Loucy (cell line): ENCODE data around the gene ACTL6B.
"Not testable (repeated sequence)": the region's sequence is repeated elsewhere in the genome, so short reads cannot be mapped to it uniquely, and the experiment has no call there.

ENCODE experiments used
- H2AFZ ChIP-seq: fragments of 200-600 bp; sonication (generic); 2 replicates; pipeline ENCODE4 v1.6.0; 2016; ENCODE audit warnings: antibody characterized with exemption, mild to moderate bottlenecking, low read length, moderate library complexity
- H3F3A ChIP-seq: fragments of 200-600 bp; 2 replicates; pipeline ENCODE4 v1.6.0; 2016; ENCODE audit warnings: antibody characterized with exemption, low read depth, mild to moderate bottlenecking
- H3K27me3 ChIP-seq: fragments of 200-600 bp; sonication (generic); 2 replicates; pipeline ENCODE4 v1.6.1; 2014; ENCODE audit warnings: low read length, mild to moderate bottlenecking; ENCODE audit not compliant: insufficient read depth, poor library complexity, severe bottlenecking
- H3K36me3 ChIP-seq: fragments of 200-600 bp; sonication (generic); 2 replicates; pipeline ENCODE4 v1.6.1; 2016; ENCODE audit warnings: low read length; ENCODE audit not compliant: insufficient read depth
- H3K4me1 ChIP-seq: fragments of 200-600 bp; sonication (generic); 2 replicates; pipeline ENCODE4 v1.5.1; 2014; ENCODE audit warnings: low read length, mild to moderate bottlenecking; ENCODE audit not compliant: insufficient read depth, poor library complexity, severe bottlenecking
- H3K4me2 ChIP-seq: fragments of 200-600 bp; sonication (generic); 2 replicates; pipeline ENCODE4 v1.6.0; 2014; ENCODE audit warnings: antibody characterized with exemption, low read length, low read depth, mild to moderate bottlenecking; ENCODE audit not compliant: poor library complexity, severe bottlenecking
- H3K4me3 ChIP-seq: fragments of 200-600 bp; sonication (generic); 2 replicates; pipeline ENCODE4 v1.5.1; 2014; ENCODE audit warnings: low read length, mild to moderate bottlenecking, mixed read lengths; ENCODE audit not compliant: poor library complexity, severe bottlenecking
- H3K79me2 ChIP-seq: fragments of 200-600 bp; sonication (generic); 2 replicates; pipeline ENCODE4 v1.6.1; 2014; ENCODE audit warnings: low read length; ENCODE audit not compliant: insufficient read depth
- H3K9ac ChIP-seq: fragments of 200-600 bp; sonication (generic); 2 replicates; pipeline ENCODE4 v1.6.0; 2014; ENCODE audit warnings: mild to moderate bottlenecking, low read depth, low read length, moderate library complexity; ENCODE audit not compliant: poor library complexity, severe bottlenecking
- H3K9me2 ChIP-seq: fragments of 200-600 bp; sonication (generic); replicated peaks from 2 replicates; pipeline ENCODE4 v1.6.1; 2016; ENCODE audit warnings: low read depth, low read length, mixed read lengths
- H3K9me3 ChIP-seq: fragments of 200-600 bp; sonication (generic); 2 replicates; pipeline ENCODE4 v1.6.1; 2014; ENCODE audit warnings: mild to moderate bottlenecking, antibody characterized with exemption, low read length, low read depth; ENCODE audit not compliant: insufficient read depth
- H4K20me1 ChIP-seq: fragments of 200-600 bp; sonication (generic); 2 replicates; pipeline ENCODE4 v1.6.0; 2014; ENCODE audit warnings: antibody characterized with exemption, low read length, mild to moderate bottlenecking; ENCODE audit not compliant: insufficient read depth, poor library complexity, severe bottlenecking
- EZH2phosphoT487 ChIP-seq: fragments of 200-600 bp; IDR thresholded peaks from 2 replicates; pipeline ENCODE4 v1.6.1; 2018; ENCODE audit warnings: antibody characterized with exemption, mild to moderate bottlenecking, moderate library complexity, borderline replicate concordance
- TF ChIP-seq, protein P1 (sequence below): fragments of 200-600 bp; sonication (generic); conservative IDR thresholded peaks from 2 replicates; pipeline ENCODE4 v1.5.1; 2014; ENCODE audit warnings: mild to moderate bottlenecking, antibody characterized with exemption, low read length

The ACTL6B gene

GRCh38 chr7:100671353-100672327 is 15.4 kb upstream of the ACTL6B start:
- H3K27me3 ChIP-seq, result no peaks in the 10 kb centered on the region
- H3F3A ChIP-seq, result no peaks in the 10 kb centered on the region
- H3K36me3 ChIP-seq, result peaks cover 3% of the 10 kb centered on the region; the same call in 1 of the 2 replicates
- H3K4me1 ChIP-seq, result peaks cover 6% of the 10 kb centered on the region
- no peak for TF ChIP-seq EZH2phosphoT487
- TF ChIP-seq, protein P1, sequence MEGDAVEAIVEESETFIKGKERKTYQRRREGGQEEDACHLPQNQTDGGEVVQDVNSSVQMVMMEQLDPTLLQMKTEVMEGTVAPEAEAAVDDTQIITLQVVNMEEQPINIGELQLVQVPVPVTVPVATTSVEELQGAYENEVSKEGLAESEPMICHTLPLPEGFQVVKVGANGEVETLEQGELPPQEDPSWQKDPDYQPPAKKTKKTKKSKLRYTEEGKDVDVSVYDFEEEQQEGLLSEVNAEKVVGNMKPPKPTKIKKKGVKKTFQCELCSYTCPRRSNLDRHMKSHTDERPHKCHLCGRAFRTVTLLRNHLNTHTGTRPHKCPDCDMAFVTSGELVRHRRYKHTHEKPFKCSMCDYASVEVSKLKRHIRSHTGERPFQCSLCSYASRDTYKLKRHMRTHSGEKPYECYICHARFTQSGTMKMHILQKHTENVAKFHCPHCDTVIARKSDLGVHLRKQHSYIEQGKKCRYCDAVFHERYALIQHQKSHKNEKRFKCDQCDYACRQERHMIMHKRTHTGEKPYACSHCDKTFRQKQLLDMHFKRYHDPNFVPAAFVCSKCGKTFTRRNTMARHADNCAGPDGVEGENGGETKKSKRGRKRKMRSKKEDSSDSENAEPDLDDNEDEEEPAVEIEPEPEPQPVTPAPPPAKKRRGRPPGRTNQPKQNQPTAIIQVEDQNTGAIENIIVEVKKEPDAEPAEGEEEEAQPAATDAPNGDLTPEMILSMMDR, result no peak
- peaks cover 24% of the 10 kb centered on the region for H4K20me1 ChIP-seq
- H3K9ac ChIP-seq, result no peak overlapping the region
- H3K9me3 ChIP-seq, result no peaks in the 10 kb centered on the region
- no peak overlapping the region for H2AFZ ChIP-seq
- H3K4me3 ChIP-seq, result no peak overlapping the region
- H3K79me2 ChIP-seq, result peaks cover 30% of the 10 kb centered on the region
- no peak overlapping the region for H3K4me2 ChIP-seq
- no peaks in the 10 kb centered on the region for H3K9me2 ChIP-seq

GRCh38 chr7:100670074-100670473 is 13.8 kb upstream of the ACTL6B start:
- Histone ChIP-seq H3K4me2 (no peak overlapping the region), H3K79me2 (peaks cover 14% of the 10 kb centered on the region), H3K9ac (no peak overlapping the region)

DNA sequence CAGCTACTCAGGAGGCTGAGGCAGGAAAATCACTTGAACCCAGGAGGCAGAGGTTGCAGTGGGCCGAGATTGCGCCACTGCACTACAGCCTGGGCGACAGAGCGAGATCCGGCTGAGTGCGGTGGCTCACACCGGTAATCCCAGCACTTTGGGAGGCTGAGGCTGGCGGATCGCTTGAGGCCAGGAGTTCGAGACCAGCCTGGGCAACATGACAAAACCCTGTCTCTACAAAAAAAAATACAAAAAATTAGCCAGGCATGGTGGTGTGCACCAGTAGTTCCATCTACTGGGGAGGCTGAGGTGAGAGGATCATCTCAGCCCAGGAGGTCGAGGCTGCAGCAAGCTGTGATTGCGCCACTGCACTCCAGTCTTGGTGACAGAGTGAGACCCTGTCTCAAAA is 12.9 kb upstream of the ACTL6B start:
- not testable (repeated sequence) for H3K27me3 ChIP-seq

More at GRCh38 chr7:100670074-100670473, 13.8 kb upstream of the ACTL6B start:
- no peaks in the 10 kb centered on the region for H3K27me3 ChIP-seq
- H3F3A ChIP-seq, result no peaks in the 10 kb centered on the region
- H3K9me3 ChIP-seq, result no peaks in the 10 kb centered on the region
- H3K36me3 ChIP-seq, result no peaks in the 10 kb centered on the region
- no peaks in the 10 kb centered on the region for H3K9me2 ChIP-seq
- peaks cover 8% of the 10 kb centered on the region for H4K20me1 ChIP-seq
- no peaks in the 10 kb centered on the region for H3K4me1 ChIP-seq
- no peak overlapping the region for H3K4me3 ChIP-seq
- H2AFZ ChIP-seq, result no peak overlapping the region
- TF ChIP-seq EZH2phosphoT487, result no peak
- TF ChIP-seq, protein P1, result no peak

More for the DNA sequence above, 12.9 kb upstream of the ACTL6B start:
- not testable (repeated sequence) for H3K4me3 ChIP-seq, H3F3A ChIP-seq, H4K20me1 ChIP-seq, H3K9ac ChIP-seq, H3K4me2 ChIP-seq, H3K79me2 ChIP-seq, H3K9me2 ChIP-seq, H3K9me3 ChIP-seq, H3K36me3 ChIP-seq, H2AFZ ChIP-seq, H3K4me1 ChIP-seq
